ENCODE measurements around the gene LYL1.
A peak's percentile ranks its signal among the peaks of the same experiment; 100 is the strongest.

LYL1 gene

DNA sequence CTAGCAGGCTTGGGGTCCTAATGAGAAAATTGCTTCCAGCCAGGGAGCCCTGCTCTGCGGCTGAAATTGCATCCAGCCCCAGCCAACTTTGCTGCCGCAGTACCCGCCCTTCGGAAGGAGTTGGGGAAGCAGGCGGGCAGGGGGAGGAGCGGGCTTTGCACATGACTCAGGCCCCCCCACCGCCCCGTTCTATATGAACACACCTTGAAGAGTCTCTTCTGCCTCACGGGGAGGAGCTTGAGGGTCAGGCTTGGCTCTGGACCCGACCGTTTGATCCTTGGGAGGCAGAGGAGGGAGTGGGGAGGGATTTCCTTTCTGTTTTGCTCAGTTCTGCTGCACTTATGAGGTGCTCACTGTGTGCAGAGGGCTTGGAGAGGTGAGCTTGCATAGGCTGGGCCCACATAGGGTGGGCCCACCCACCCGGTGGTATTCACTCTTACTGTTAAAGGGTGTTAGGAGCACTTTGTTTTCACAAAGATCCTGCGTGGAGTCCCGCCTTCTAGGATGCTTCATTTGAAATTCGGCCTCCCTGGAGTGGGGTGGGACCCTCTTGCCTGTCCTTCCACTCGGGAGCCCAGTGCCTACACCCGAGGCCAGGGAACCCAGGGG lies 46.5 kb downstream of the LYL1 start:
- no peak overlapping the region for H3K27ac ChIP-seq (ENCODE audit: insufficient read depth in 1 of 2, low read depth in 1 of 2, low read length in 2 of 2, poor library complexity in 1 of 2, severe bottlenecking in 2 of 2)
- no peak overlapping the region for H3K4me3 ChIP-seq (ENCODE audit: control insufficient read depth in 1 of 7, extremely low read depth in 1 of 7, insufficient read depth in 4 of 7, low read depth in 2 of 7, low read length in 6 of 7)
- peaks cover 0 to 78% (median 39%) of the 10 kb centered on the region in 4 experiments for H3K4me1 ChIP-seq (ENCODE audit: control extremely low read depth in 1 of 4, control insufficient read depth in 4 of 4, insufficient read depth in 4 of 4, low read length in 3 of 4)
- H3K36me3 ChIP-seq (ENCODE audit: control insufficient read depth in 4 of 4, insufficient read depth in 4 of 4, low read length in 3 of 4), result no peaks in the 10 kb centered on the region
- DNase-seq, result peak in 2 of 3 donors; percentile 47 to 57
- WGBS (ENCODE audit: insufficient coverage), result 77% methylated on average over 15 of the region's 17 CpGs
- no peaks in the 10 kb centered on the region for H3K9me3 ChIP-seq (ENCODE audit: control extremely low read depth in 1 of 5, control insufficient read depth in 4 of 5, insufficient read depth in 2 of 5, low read depth in 1 of 5, low read length in 4 of 5)
- ChIA-PET POLR2A (interaction anchor here (0.6 kb wide), 2 partner anchors 29 to 45 kb away, joined by 3 read pairs; no protein-coding TSS in a partner anchor), CTCF (interaction anchor here (0.8 to 18.5 kb wide), 8 partner anchors 10 to 37 kb away, joined by 3 to 253 read pairs (median 6); no protein-coding TSS in a partner anchor)
- peaks cover 0 to 5% (median 0%) of the 10 kb centered on the region in 5 experiments for H3K27me3 ChIP-seq (replicated peaks in 2 of 5; ENCODE audit: control insufficient read depth in 4 of 5, insufficient read depth in 5 of 5, low read length in 4 of 5)

DNA sequence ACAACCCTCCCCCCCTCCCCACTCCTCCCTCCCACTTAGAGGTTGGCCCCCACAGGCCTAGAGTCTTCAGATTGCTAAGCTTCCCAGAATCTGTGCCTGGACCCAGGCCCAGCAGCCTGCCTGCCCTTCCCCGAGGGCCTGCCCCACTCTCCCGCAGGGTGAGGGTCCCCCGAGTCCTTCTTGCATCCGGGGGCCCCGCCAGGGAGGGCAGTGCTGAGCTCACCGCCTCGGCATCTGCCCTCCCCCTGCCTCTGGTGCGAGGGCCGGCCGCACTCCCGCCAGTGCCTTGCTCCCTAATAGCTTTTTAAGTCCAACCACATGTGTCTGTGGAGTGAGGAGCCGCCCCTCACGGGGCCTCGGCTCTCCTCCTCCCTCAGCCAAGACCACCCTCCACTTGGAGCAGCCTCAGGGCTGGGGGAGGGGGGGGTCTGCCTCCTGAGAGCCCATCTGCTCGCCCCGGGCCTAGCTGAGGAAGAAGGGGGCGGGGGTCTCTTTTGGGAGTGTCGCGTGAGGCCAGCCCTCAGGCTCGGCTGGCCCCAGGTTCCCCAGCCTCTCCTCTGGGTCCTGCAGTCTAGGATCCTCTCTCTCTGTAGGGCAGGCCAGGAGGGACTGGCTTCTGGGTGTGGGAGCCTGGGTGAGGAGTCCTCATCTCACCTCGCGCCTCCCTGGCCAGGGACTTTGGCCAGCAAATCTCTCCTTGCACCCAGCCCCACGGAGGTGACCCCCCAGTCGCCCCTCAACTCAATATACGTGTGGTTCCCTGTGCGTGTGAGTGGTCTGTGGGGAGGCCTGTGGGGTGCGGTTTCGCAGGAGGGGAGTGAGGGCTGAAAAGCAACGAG lies 47.2 kb downstream of the LYL1 start:
- H3K27me3 ChIP-seq (replicated peaks in 2 of 5; ENCODE audit: control insufficient read depth in 4 of 5, insufficient read depth in 5 of 5, low read length in 4 of 5), result peaks cover 0 to 5% (median 0%) of the 10 kb centered on the region in 5 experiments
- peaks cover 0 to 75% (median 34%) of the 10 kb centered on the region in 4 experiments for H3K4me1 ChIP-seq (ENCODE audit: control extremely low read depth in 1 of 4, control insufficient read depth in 4 of 4, insufficient read depth in 4 of 4, low read length in 3 of 4)
- no peak for DNase-seq
- 56% methylated on average over 17 of the region's 29 CpGs for WGBS (ENCODE audit: insufficient coverage)
- CTCF ChIA-PET, result interaction anchor here (0.6 to 18.5 kb wide), 12 partner anchors 9 to 92 kb away, joined by 3 to 253 read pairs (median 5); no protein-coding TSS in a partner anchor
- H3K27ac ChIP-seq (ENCODE audit: insufficient read depth in 1 of 2, low read depth in 1 of 2, low read length in 2 of 2, poor library complexity in 1 of 2, severe bottlenecking in 2 of 2), result no peak overlapping the region
- no peaks in the 10 kb centered on the region for H3K36me3 ChIP-seq (ENCODE audit: control insufficient read depth in 4 of 4, insufficient read depth in 4 of 4, low read length in 3 of 4)
- H3K9me3 ChIP-seq (ENCODE audit: control extremely low read depth in 1 of 5, control insufficient read depth in 4 of 5, insufficient read depth in 2 of 5, low read depth in 1 of 5, low read length in 4 of 5), result no peaks in the 10 kb centered on the region
- H3K4me3 ChIP-seq (ENCODE audit: control insufficient read depth in 1 of 7, extremely low read depth in 1 of 7, insufficient read depth in 4 of 7, low read depth in 2 of 7, low read length in 6 of 7), result no peak overlapping the region
- POLR2A ChIA-PET, result interaction anchor here (0.6 to 0.7 kb wide), 2 partner anchors 30 to 78 kb away, joined by 3 to 4 read pairs; no protein-coding TSS in a partner anchor

DNA sequence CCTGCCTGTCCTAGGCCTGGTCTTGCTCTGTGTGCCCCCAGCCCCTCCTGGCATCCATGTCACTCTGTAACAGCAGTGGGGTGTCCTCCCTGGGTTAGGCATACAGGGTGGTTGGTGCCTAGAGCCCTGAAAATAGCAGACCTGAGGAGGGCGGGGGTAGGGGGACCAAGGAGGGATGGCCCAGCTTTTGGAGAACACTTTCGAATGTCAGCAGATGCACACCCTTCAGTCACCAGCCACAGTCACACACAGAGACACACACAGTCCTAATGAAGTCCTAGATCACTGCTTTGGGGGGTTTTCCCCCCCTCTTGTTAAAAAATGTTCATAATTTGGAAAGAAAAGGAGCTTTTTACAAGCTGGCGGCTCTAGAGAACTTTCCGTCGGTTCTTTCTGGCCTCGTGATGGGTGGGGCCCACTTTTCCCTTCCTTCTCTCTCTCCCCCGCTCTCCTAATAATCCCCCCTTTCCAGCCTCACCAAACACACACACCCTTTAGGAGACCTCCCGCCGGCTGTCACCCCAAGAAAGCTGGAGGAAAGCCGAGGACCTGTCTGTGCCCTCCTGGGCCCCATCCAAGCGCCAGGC lies 47.9 kb downstream of the LYL1 start:
- CTCF ChIA-PET, result interaction anchor here (0.6 to 18.5 kb wide), 15 partner anchors 9 to 91 kb away, joined by 3 to 253 read pairs (median 4); no protein-coding TSS in a partner anchor
- Histone ChIP-seq H3K4me3 (ENCODE audit: control insufficient read depth in 1 of 7, extremely low read depth in 1 of 7, insufficient read depth in 4 of 7, low read depth in 2 of 7, low read length in 6 of 7) (no peak overlapping the region), H3K9me3 (ENCODE audit: control extremely low read depth in 1 of 5, control insufficient read depth in 4 of 5, insufficient read depth in 2 of 5, low read depth in 1 of 5, low read length in 4 of 5) (no peaks in the 10 kb centered on the region), H3K36me3 (ENCODE audit: control insufficient read depth in 4 of 4, insufficient read depth in 4 of 4, low read length in 3 of 4) (no peaks in the 10 kb centered on the region), H3K27ac (ENCODE audit: insufficient read depth in 1 of 2, low read depth in 1 of 2, low read length in 2 of 2, poor library complexity in 1 of 2, severe bottlenecking in 2 of 2) (no peak overlapping the region), H3K4me1 (ENCODE audit: control extremely low read depth in 1 of 4, control insufficient read depth in 4 of 4, insufficient read depth in 4 of 4, low read length in 3 of 4) (peaks cover 0 to 71% (median 30%) of the 10 kb centered on the region in 4 experiments), H3K27me3 (replicated peaks in 2 of 5; ENCODE audit: control insufficient read depth in 4 of 5, insufficient read depth in 5 of 5, low read length in 4 of 5) (peaks cover 0 to 5% (median 0%) of the 10 kb centered on the region in 5 experiments)
- POLR2A ChIA-PET, result interaction anchor here (0.6 to 0.7 kb wide), 2 partner anchors 31 to 77 kb away, joined by 3 to 4 read pairs; no protein-coding TSS in a partner anchor
- no peak for DNase-seq
- 55% methylated on average over 8 of the region's 11 CpGs for WGBS (ENCODE audit: insufficient coverage)

DNA sequence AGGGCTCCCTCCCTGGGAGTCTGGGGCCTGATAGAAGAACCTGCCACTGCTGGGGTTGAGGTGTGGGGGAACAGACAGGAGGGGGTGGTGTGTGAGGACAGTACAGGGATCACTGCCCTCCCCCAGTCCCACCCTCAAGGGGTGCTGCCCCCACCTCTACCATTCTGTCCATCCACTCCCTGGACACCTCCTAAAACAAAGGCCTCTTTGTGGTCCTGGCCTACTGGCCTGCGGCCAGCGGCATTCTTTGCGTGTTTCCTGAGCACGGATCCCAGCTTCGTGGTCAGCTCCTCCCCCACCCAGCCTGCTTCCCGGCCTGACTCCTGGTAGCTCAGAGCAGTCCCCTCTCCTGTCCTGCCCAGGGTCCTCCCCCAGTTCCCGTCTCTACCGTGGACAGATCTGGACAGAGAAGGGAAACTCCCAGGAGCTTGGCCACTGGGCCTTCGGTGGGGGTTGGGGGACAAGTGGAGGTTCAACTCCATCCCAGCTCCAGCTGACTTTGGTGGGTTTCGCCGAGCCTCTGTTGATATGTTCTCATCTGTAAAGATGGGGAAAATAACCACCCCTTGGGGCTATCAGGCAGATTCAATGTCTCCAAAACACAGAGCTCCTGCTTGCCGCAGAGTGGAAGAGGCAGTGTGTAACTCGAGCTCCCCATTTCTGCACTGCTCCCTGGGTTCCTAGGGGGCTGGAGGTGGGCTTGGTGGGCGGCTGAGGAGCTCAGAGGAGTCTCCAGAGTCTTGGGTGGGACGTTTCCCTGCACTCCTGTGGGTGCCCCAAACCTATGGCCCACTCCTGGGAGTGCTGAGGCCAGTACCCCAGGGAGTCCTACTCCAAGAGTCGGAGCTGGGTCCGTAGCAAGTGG lies 48.7 kb downstream of the LYL1 start:
- H3K4me1 ChIP-seq (ENCODE audit: control extremely low read depth in 1 of 4, control insufficient read depth in 4 of 4, insufficient read depth in 4 of 4, low read length in 3 of 4), result peaks cover 0 to 71% (median 30%) of the 10 kb centered on the region in 4 experiments
- H3K27me3 ChIP-seq (replicated peaks in 2 of 5; ENCODE audit: control insufficient read depth in 4 of 5, insufficient read depth in 5 of 5, low read length in 4 of 5), result peaks cover 0 to 5% (median 0%) of the 10 kb centered on the region in 5 experiments
- H3K9me3 ChIP-seq (ENCODE audit: control extremely low read depth in 1 of 5, control insufficient read depth in 4 of 5, insufficient read depth in 2 of 5, low read depth in 1 of 5, low read length in 4 of 5), result no peaks in the 10 kb centered on the region
- POLR2A ChIA-PET, result interaction anchor here (0.6 kb wide), 1 partner anchor 32 kb away, joined by 3 read pairs; no protein-coding TSS in a partner anchor
- no peak for DNase-seq
- no peak overlapping the region for H3K27ac ChIP-seq (ENCODE audit: insufficient read depth in 1 of 2, low read depth in 1 of 2, low read length in 2 of 2, poor library complexity in 1 of 2, severe bottlenecking in 2 of 2)
- 58% methylated on average over 11 of the region's 17 CpGs for WGBS (ENCODE audit: insufficient coverage)
- H3K4me3 ChIP-seq (ENCODE audit: control insufficient read depth in 1 of 7, extremely low read depth in 1 of 7, insufficient read depth in 4 of 7, low read depth in 2 of 7, low read length in 6 of 7), result no peak overlapping the region
- H3K36me3 ChIP-seq (ENCODE audit: control insufficient read depth in 4 of 4, insufficient read depth in 4 of 4, low read length in 3 of 4), result no peaks in the 10 kb centered on the region
- CTCF ChIA-PET, result interaction anchor here (0.7 to 18.5 kb wide), 13 partner anchors 7 to 76 kb away, joined by 3 to 253 read pairs (median 4); no protein-coding TSS in a partner anchor

DNA sequence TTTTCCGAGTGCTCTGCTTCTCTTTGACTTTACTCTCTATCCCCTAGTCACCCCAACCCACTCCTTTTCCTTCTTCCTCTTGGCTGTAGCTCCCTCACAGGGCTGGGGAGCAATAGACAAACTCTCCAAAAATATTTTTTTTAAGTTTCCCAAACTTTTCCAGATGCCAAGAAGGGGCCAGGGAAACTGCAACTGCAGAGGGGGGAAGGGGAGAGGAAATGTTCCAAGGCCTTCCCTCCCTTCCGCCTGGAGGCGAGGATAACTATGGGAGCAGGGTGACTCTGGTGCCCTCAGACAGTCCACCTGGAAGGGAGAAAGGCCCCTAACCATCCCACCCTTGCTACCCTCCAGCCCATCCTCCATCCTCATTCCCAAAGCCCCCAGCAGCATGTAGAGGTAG lies 49.4 kb downstream of the LYL1 start:
- peaks cover 0 to 71% (median 30%) of the 10 kb centered on the region in 4 experiments for H3K4me1 ChIP-seq (ENCODE audit: control extremely low read depth in 1 of 4, control insufficient read depth in 4 of 4, insufficient read depth in 4 of 4, low read length in 3 of 4)
- peaks cover 0 to 5% (median 0%) of the 10 kb centered on the region in 5 experiments for H3K27me3 ChIP-seq (replicated peaks in 2 of 5; ENCODE audit: control insufficient read depth in 4 of 5, insufficient read depth in 5 of 5, low read length in 4 of 5)
- H3K27ac ChIP-seq (ENCODE audit: insufficient read depth in 1 of 2, low read depth in 1 of 2, low read length in 2 of 2, poor library complexity in 1 of 2, severe bottlenecking in 2 of 2), result no peak overlapping the region
- no peak for DNase-seq
- no peak overlapping the region for H3K4me3 ChIP-seq (ENCODE audit: control insufficient read depth in 1 of 7, extremely low read depth in 1 of 7, insufficient read depth in 4 of 7, low read depth in 2 of 7, low read length in 6 of 7)
- H3K36me3 ChIP-seq (ENCODE audit: control insufficient read depth in 4 of 4, insufficient read depth in 4 of 4, low read length in 3 of 4), result no peaks in the 10 kb centered on the region
- POLR2A ChIA-PET, result no interaction called here
- H3K9me3 ChIP-seq (ENCODE audit: control extremely low read depth in 1 of 5, control insufficient read depth in 4 of 5, insufficient read depth in 2 of 5, low read depth in 1 of 5, low read length in 4 of 5), result no peaks in the 10 kb centered on the region
- 100% methylated on average over 1 of the region's 3 CpGs for WGBS (ENCODE audit: insufficient coverage)
- CTCF ChIA-PET, result interaction anchor here (0.9 to 18.5 kb wide), 6 partner anchors 8 to 75 kb away, joined by 3 to 253 read pairs (median 5); no protein-coding TSS in a partner anchor

Data from common myeloid progenitor, CD34-positive (primary cell).